ENCODE measurements around the gene TMEM223.
"Not testable (repeated sequence)": the region's sequence is repeated elsewhere in the genome, so short reads cannot be mapped to it uniquely, and the experiment has no call there.

Gene TMEM223

DNA sequence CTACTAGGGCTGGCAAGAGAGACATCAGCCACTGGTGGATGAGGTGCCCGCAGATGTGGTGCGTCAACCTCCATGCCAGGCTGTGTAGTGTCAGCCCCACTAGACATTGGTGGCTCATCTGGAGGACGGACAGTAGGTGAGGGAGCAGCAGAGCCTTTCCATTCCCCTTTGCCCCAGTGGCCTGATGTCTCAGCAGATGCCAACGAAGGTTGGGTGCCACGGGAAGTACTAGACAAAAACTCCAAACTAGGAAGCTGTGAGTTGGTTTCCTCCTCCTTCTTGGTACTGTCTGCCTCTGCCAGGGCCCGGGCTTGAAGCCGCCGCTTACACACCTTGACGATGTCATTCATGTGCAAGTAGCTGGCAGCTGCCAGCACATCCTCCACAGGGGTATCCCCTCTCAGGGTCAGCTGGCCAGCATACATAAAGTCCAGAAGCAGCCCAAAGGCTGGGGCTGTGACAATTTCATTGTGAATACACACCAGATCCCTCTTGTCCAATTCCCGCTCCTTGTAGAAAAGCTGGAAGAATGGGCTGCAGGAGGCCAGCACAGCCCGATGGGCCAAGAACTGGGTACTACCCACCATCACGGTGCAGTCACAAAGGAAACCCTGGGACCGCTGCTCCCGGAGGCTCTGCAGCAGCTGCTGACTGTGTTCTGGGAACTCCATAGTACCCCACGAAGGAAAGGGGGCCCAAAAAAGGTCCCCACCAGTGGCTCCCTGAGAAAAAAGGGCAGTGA lies 38.6 kb downstream of the TMEM223 start:
- TF ChIP-seq CTCF (IDR thresholded peaks at IDR 0.05; ENCODE audit: low read depth, low read length) = no peak
- no peak for DNase-seq (ENCODE audit: low read depth in 2 of 2)
- peak overlapping the region; percentile 72 to 75 for H3K4me3 ChIP-seq (replicated peaks in 1 of 2; ENCODE audit: low read depth in 2 of 2, low read length in 2 of 2)

DNA sequence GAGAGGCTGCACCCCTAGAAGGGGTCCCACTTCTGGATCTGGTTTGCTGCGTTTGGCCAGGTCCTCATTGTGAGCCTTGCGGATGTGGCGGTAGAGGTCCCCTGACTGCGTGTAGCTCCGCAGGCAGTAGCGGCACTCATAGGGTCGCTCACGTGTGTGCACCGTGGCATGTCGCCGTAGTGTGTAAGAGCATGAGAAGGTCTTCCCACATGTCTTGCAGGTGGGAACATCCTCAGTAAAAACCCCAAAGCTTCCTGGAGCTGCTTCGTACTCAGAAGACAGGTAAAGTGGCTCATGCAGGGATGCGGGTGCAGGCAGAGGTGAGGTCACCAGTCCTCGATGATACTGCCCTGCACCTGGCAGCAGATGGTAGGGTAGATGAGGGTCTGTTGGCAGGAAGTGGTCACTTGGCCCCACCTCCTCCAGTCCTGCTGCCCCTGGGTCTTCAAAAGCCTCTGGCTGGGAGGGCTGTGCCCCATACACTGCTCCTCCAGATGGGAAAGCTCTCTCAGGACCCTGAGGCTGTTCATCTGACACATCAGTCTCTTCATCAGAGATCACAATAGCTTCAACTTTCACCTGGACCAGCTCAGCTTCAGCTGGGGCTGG lies 39.5 kb downstream of the TMEM223 start:
- TF ChIP-seq CTCF (IDR thresholded peaks at IDR 0.05; ENCODE audit: low read depth, low read length) = no peak
- no peak overlapping the region for H3K4me3 ChIP-seq (replicated peaks in 1 of 2; ENCODE audit: low read depth in 2 of 2, low read length in 2 of 2)
- no peak for DNase-seq (ENCODE audit: low read depth in 2 of 2)

- H3K4me3 ChIP-seq (replicated peaks in 1 of 2; ENCODE audit: low read depth in 2 of 2, low read length in 2 of 2); DNase-seq (ENCODE audit: low read depth in 2 of 2): not testable (repeated sequence)
Observed at GRCh38 chr11:62749931-62750330, 41.9 kb downstream of the TMEM223 start.

- no peak for DNase-seq (ENCODE audit: low read depth in 2 of 2)
- no peak for TF ChIP-seq CTCF (IDR thresholded peaks at IDR 0.05; ENCODE audit: low read depth, low read length)
- no peak overlapping the region for H3K4me3 ChIP-seq (replicated peaks in 1 of 2; ENCODE audit: low read depth in 2 of 2, low read length in 2 of 2)
Observed at GRCh38 chr11:62747475-62748160, 44.2 kb downstream of the TMEM223 start.

Measured in cardiac fibroblast (primary cell).